Peyer's patch (tissue), 4 donors: ENCODE measurements around the gene TMBIM4. TPM values are rescaled to one million over a fixed set of nuclear protein-coding genes. Genes with fewer than 3 reads are reported as not detected.

Experiments used
- DNase-seq, 3 donors: peaks; one replicate each; pipeline ENCODE4 v3.0.0-alpha.2; 2017 to 2019
- H3K27ac ChIP-seq, 4 donors: fragments of 200-600 bp; sonication (generic); one replicate each; pipeline ENCODE4 v1.5.1; 2016 to 2019
- H3K27me3 ChIP-seq, 2 donors: fragments of 200-600 bp; sonication (generic); one replicate each; pipeline ENCODE4 v1.5.1; 2019
- H3K36me3 ChIP-seq, 3 donors: fragments of 200-600 bp; sonication (generic); one replicate each; pipeline ENCODE4 v1.5.1; 2016 to 2019
- H3K4me1 ChIP-seq, 4 donors: fragments of 200-600 bp; sonication (generic); one replicate each; pipeline ENCODE4 v1.5.1; 2016 to 2019
- H3K4me3 ChIP-seq, 4 donors: fragments of 200-600 bp; sonication (generic); 1 replicate in 3 of 4; 2 replicates in 1 of 4; pipeline ENCODE4 v1.5.1; 2016 to 2019; ENCODE audit warnings: mild to moderate bottlenecking in 1 of 4
- H3K9me3 ChIP-seq, 4 donors: fragments of 200-600 bp; sonication (generic); one replicate each; pipeline ENCODE4 v1.5.1; 2016 to 2019; ENCODE audit warnings: mild to moderate bottlenecking in 1 of 4
- CTCF ChIP-seq, 6 experiments: fragments of 450-650 bp in 4 of 6; fragments of 200-600 bp in 2 of 6; sonication (generic) in 1 of 6; IDR thresholded peaks; one replicate each; pipeline ENCODE4 v1.5.1; 2017 to 2019; ENCODE audit warnings: antibody characterized with exemption in 6 of 6, mild to moderate bottlenecking in 3 of 6, moderate library complexity in 1 of 6
- POLR2A ChIP-seq, 2 donors: fragments of 450-650 bp; IDR thresholded peaks; one replicate each; pipeline ENCODE4 v1.5.1; 2017; ENCODE audit warnings: antibody characterized with exemption in 2 of 2, mild to moderate bottlenecking in 2 of 2, moderate library complexity in 2 of 2
- total RNA-seq, 4 donors: library from RNA; depleted of rRNA; stranded (reverse); fragments of >200 nt; gene quantifications; one replicate each; pipeline ENCODE4 v1.1.0, GENCODE V29; 2016

TMBIM4 gene
- total RNA-seq, 4 donors from 2014 or later: 57.9 to 173 (median 70.7) TPM

DNA sequence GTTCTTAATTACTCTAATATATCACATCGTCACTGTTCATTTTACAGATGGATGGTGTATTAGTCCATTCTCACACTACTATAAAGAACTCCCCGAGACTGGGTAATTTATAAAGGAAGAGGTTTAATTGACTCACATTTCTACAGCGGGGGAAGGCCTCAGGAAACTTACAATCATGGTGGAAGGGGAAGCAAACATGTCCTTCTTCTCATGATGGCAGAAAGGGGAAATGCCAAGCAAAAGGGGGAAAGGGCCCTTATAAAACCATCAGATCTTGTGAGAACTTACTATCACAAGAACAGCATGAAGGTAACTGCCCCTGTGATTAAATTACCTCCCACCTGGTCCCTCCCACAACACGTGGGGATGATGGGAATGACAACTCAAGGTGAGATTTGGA lies 6.5 kb downstream of the TMBIM4 start:
- peaks cover 0 to 23% (median under 1%) of the 10 kb centered on the region in 4 donors for H3K4me1 ChIP-seq
- no peaks in the 10 kb centered on the region for H3K9me3 ChIP-seq
- H3K27me3 ChIP-seq: no peaks in the 10 kb centered on the region
- H3K27ac ChIP-seq: no peak overlapping the region
- no peak for DNase-seq
- TF ChIP-seq CTCF (IDR thresholded peaks at IDR 0.05) (no peak), POLR2A (IDR thresholded peaks at IDR 0.05) (no peak)
- peaks cover 0 to 32% (median 0%) of the 10 kb centered on the region in 3 donors for H3K36me3 ChIP-seq
- H3K4me3 ChIP-seq: no peak overlapping the region

- Histone ChIP-seq H3K27ac (no peak overlapping the region), H3K9me3 (no peaks in the 10 kb centered on the region), H3K36me3 (peaks cover 0 to 32% (median 0%) of the 10 kb centered on the region in 3 donors), H3K4me1 (peaks cover 0 to 18% (median 0%) of the 10 kb centered on the region in 4 donors), H3K27me3 (no peaks in the 10 kb centered on the region), H3K4me3 (no peak overlapping the region)
- no peak for TF ChIP-seq POLR2A (IDR thresholded peaks at IDR 0.05)
- TF ChIP-seq CTCF (IDR thresholded peaks at IDR 0.05): no peak
- DNase-seq: no peak
Measured at GRCh38 chr12:66162701-66163100, 7.1 kb downstream of the TMBIM4 start.

GRCh38 chr12:66160704-66161103 lies 9.1 kb downstream of the TMBIM4 start:
- Histone ChIP-seq H3K27me3 (no peaks in the 10 kb centered on the region), H3K4me1 (peaks cover 0 to 8% (median 0%) of the 10 kb centered on the region in 4 donors), H3K27ac (no peak overlapping the region), H3K4me3 (no peak overlapping the region), H3K36me3 (peaks cover 0 to 25% (median 0%) of the 10 kb centered on the region in 3 donors), H3K9me3 (no peaks in the 10 kb centered on the region)
- DNase-seq: no peak
- TF ChIP-seq CTCF (IDR thresholded peaks at IDR 0.05) (no peak), POLR2A (IDR thresholded peaks at IDR 0.05) (no peak)

GRCh38 chr12:66159123-66159522 lies 10.7 kb downstream of the TMBIM4 start:
- Histone ChIP-seq H3K4me1 (peaks cover 0 to 9% (median under 1%) of the 10 kb centered on the region in 4 donors), H3K4me3 (no peak overlapping the region), H3K27ac (no peak overlapping the region), H3K36me3 (peaks cover 0 to 25% (median 0%) of the 10 kb centered on the region in 3 donors), H3K27me3 (no peaks in the 10 kb centered on the region), H3K9me3 (no peaks in the 10 kb centered on the region)
- TF ChIP-seq CTCF (IDR thresholded peaks at IDR 0.05) (no peak), POLR2A (IDR thresholded peaks at IDR 0.05) (no peak)
- DNase-seq: no peak

- Histone ChIP-seq H3K4me1 (peaks cover 0 to 4% (median 2%) of the 10 kb centered on the region in 4 donors), H3K9me3 (no peaks in the 10 kb centered on the region), H3K36me3 (peaks cover 0 to 27% (median 0%) of the 10 kb centered on the region in 3 donors), H3K27ac (no peak overlapping the region), H3K4me3 (no peak overlapping the region), H3K27me3 (no peaks in the 10 kb centered on the region)
- no peak for DNase-seq
- no peak for TF ChIP-seq POLR2A (IDR thresholded peaks at IDR 0.05)
- TF ChIP-seq CTCF (IDR thresholded peaks at IDR 0.05): no peak
Measured at GRCh38 chr12:66156654-66157053, 13.1 kb downstream of the TMBIM4 start.

DNA sequence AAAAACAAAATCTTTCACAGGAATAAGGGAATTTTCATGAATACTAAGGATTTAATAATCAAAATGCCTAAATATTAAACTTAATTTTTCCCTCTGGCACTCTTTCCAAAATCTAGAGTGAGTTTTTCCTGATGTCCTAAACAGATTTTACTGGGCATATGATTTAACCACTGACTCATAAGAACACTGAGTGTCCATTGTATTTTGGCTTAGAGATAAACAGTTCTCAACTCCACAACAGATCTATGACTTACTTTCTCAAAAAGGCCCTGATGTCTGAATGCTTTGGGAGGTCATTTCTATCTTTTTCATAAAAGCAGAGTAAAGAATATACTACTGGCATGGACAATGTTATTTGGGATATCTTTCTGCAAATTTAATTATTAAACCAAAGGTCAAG lies 15.0 kb downstream of the TMBIM4 start:
- no peak for TF ChIP-seq CTCF (IDR thresholded peaks at IDR 0.05)
- no peak for TF ChIP-seq POLR2A (IDR thresholded peaks at IDR 0.05)
- Histone ChIP-seq H3K27me3 (no peaks in the 10 kb centered on the region), H3K36me3 (peaks cover 0 to 23% (median 0%) of the 10 kb centered on the region in 3 donors), H3K27ac (no peak overlapping the region), H3K9me3 (no peaks in the 10 kb centered on the region), H3K4me1 (peaks cover 0 to 4% (median 2%) of the 10 kb centered on the region in 4 donors), H3K4me3 (no peak overlapping the region)
- DNase-seq: no peak
